Activated CD8-positive, alpha-beta memory T cell treated with anti-CD3 and anti-CD28 coated beads, Interleukin-2, amount 50 U/mL, for 1 hour (primary cell): Measurements from ENCODE around the gene NR2F1-AS1.
"Not testable (repeated sequence)": the region's sequence is repeated elsewhere in the genome, so short reads cannot be mapped to it uniquely, and the experiment has no call there.

Experiments
- DNase-seq: peaks from one replicate; pipeline ENCODE4 v3.0.0-alpha.2; 2020; ENCODE audit errors: extremely low read depth

Gene NR2F1-AS1

DNA sequence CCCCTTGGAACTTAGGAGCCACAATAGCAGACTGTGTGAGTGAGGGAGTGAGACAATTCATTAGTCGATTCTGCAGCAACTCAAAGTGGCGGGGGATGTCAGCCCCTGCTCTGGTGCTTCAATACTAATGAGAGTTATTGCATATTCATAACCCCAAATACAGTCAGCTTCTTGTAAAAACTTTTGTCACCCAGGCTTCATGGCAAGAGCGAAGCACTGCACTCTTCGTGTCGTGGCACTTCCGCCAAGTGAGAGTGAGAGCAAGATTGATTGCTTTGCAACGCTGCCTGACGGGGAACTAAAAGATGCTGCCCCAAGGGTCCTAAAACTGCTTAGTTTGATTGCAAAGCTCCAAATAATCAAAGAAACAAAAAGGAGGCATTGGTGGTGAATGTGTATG is 150.9 kb downstream of the NR2F1-AS1 start:
- DNase-seq = no peak

DNA sequence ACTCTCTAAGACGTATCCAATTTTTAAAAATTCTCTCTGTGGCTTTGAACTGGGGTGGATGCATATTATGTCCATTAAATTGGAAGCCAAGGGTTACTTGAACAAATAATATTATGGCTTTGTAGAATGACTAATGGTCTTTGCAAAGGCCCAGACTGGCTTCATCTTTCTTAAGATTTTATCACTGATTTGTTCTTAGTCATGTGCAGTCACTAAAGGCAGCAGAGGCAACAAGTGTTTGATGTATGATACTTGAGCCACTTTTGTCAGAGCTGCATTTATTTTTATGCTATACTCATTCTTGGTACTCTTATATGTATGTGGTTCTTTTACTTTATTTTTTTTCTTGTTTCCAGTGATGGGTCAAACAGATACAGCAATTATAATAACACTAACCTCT is 152.2 kb downstream of the NR2F1-AS1 start:
- DNase-seq = no peak

DNA sequence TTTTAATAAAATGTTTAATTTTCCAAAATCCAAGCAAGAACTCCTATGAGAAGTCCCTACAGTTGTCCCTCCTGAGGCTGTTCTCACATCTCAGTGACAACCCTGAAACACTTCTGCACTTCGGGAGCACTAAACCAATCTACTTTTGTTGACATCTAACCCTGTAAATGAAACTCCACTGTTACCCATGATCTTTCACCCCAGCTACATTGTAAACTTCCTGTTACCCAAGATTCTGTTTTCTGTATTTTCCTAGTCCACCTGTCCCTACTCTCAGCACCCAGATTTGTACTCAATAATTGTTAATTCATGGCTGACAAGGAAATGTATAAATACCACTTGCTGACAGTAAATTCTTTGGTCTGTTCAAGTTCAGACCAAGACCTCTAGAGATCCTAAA is 153.7 kb downstream of the NR2F1-AS1 start:
- DNase-seq = no peak

DNA sequence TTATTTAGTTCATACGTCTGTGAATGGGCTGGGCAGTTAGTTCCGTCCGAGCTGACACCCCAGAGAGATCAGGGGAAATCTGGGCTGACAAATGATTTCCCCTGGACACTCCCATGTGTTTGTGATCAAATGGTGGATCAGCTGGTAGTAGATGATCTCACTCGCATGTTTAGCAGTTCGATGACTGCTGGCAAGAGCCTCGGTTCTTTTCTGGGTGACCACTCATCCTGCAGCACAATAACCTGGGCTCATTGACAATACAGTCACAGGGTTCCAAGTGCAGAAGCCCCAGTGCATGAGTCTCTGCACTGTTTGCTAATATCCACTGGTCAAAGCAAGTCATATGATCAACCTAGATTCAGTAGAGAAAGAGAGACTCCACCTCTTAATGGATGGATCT is 155.9 kb downstream of the NR2F1-AS1 start:
- no peak for DNase-seq

DNA sequence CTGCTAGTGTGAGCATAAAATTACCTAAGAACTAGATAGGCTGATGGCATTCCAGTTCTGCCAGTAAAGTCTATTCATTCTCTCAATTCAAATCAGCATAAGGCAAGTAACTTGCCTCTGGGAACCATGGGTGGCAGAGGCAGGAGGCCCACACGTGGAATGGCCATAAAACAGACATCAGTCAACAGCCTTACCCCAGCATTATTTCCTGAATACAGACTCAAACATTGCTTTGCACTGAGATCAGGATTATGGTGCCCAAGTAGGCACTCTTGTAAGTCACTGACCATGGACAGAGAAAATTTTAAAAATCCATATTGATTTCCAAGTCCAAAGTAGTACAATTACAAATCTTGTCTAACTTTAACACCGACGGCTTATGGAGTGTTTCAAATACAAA is 157.7 kb downstream of the NR2F1-AS1 start:
- DNase-seq = no peak

DNA sequence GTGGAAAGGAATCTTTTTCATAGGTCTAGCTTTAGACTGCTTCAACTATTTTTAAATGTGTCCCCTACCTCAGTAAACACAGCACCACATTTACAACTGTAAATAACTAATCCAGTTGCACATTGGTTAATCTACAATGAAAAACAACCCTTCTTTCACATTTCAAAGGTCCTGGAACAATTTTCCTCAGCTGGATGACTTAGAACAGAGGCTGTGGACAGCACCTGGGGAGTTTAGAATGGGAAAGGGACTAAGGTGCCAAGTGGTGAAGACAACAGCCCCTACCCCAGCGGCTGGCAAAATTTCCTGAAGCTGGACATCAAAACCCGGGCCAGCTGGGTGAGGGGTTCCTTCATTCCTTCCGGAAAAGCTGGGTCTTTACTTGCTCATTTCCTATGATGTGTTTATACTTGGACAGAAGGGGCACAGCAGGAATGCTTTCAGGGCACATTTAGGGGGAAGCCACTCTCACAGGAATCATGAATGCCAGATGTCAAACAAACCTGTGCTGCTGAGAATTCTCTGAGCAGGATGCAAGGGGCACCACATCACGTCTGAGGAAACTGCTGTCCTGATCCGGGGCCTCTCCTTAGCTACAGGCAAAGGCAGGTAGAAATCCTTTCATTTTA is 158.3 kb downstream of the NR2F1-AS1 start:
- no peak for DNase-seq

DNA sequence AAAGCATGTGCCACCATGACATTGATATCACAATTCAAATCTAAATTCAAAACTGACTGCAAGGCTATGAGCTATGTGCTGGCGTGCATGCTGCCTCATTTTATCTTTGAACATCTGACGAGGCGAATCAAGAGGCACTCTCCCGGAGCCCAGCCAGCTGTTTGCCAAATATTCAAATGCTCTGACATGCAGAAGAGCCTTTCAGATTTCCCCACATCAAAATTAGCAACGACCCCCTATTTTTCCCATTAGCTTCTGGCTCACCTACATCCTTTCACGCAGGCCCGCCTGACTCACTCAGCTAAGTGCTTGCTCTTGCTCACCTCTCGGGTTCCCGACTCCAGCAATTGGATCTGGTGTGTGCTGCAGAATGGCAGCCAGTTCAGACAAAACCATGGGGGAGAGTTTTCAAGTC is 159.0 kb downstream of the NR2F1-AS1 start:
- no peak for DNase-seq

DNA sequence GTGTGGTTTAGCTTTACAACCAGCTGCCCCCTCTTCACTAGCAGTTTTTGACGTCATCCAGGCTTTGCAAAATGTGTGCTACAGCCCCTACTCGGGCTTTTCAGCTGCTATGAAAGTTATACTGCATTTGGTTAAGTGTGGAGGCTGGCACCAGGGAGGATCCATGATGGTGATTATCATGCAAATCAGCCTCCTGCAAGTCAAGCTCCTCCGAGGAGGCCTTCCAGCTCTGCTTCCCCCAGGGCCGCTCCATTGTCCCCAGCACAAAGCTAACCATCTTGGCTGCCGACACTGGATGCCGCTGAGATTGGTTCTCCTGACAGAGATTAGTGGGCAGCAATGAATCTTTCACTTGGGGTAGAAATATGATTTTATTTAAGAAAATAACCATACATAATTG is 159.6 kb downstream of the NR2F1-AS1 start:
- no peak for DNase-seq

DNA sequence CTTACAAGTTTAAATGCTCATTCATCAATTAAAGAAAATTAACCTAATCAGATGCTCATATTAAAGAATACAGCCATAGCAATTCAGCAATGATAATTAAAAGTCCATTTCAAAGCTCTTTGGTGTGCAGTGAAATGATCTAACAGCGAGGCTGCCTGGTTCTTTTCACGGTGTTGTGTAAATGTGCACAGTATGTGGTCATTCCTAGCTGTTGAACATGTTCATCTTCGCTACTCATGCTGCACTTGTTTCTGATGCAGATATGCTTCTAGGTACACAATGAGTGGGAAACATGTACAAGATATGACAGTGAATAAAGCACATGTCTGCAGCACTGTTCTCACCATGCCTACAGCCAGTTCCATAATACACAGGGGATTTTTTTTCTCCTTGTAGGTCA is 163.5 kb downstream of the NR2F1-AS1 start:
- no peak for DNase-seq

DNA sequence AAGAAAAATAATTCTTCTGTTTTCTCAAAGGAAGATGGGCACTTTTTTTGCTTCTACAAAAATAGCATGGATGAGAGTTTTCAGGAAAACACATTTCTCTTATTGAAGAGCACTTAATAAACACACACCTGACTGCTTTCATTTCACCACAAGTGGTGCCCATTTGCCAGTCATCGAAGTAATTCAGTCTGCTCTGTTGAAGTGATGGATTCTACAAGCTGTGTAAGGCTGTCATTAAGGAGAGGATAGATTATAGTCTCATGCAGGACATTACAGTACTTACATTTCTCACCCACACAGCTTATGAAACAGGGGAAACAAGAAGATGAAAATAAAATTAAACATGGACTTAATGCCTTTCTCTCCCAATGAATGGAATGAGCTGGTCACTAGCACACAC is 165.2 kb downstream of the NR2F1-AS1 start:
- DNase-seq = no peak

DNA sequence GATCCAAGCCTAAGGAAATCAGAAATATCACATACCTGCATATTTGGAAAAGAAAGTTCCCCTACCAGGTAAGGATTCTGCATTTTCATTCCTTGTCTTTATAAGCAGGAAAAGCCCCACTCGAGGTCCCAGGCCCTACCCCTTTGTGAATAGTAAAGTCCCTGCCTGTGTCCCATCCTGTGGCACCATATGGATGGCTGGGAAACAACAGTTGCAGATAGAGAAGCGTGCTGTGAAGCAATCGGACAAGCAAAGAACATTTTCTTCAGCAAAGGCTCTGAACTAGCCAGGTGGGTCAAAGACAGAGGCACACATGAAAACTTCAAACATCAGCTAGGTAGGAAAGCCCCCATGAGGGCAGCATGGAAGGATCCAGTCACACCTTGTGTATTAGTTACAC is 169.3 kb downstream of the NR2F1-AS1 start:
- DNase-seq = no peak

DNA sequence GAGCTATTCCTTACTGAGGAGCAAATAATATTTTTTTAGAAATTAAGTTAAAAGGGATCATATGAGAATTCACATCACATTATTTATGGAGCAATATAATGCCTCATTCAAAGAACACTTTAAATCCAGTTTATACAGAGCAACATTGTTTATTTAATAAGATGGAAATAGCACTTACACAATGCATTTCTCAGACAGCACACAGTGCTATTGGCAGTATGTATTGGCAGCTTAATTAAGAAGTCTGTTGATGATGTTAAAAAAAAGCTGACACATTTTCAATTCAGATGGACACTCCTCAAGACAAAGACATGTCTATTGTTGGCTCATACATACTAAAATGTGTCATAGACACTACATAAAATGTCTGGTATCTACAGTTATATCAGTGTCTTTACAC is 171.3 kb downstream of the NR2F1-AS1 start:
- no peak for DNase-seq

DNA sequence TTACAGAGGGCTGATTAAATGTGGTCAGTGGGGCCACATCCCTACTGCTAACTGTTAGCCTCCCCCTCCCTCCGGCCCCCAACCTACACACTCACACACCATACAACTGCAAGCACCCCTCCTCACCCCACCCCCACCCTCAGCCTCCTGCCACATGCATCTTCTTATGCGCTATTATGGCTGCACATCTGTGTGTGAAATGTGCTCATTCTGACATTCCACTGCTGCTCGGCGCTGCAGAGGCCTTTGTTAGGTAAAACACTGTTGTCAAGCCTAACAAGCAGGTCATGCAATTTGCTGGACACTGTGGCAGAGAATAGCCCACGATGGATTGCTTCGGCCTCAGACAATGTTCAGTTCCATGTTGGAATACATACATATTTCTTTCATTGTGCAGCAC is 173.6 kb downstream of the NR2F1-AS1 start:
- no peak for DNase-seq

DNA sequence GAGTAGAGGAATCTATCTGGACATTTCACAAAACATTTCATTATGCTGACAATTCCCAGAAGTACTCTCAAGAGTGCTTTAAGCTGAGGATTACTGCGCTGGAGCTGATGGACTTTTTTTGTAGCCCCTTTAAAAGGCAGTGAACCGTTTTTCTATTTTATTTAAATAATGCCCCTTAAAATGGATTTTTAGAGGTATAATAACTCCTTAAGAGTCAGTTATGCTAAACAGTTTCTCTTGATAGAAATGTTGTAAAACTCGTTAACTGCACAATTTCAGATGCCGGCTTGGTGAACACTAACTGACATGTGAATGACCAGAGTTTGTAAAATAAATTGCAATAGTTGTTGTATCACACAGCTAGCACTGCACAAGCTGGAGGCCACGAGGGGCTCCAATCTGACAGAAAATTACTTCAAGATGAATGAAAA is 174.0 kb downstream of the NR2F1-AS1 start:
- DNase-seq = no peak

DNA sequence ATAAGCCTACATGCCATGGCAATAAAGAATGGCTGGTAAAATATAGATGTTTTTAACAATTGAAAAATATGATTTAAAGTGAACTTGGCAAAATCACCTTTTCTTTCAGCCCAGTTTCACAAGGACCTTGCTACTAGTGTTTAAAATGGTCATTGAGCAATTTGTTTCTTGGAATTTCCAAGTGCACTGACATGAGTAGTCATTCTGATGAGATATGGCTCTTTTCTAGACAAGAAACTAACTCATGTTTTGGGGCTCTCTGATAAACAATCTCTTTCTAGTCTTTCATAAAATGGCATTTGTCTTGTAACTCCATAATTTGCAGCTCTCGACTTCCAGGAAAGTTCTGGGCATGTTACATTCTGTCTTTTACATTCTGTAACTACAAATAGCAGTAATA is 176.8 kb downstream of the NR2F1-AS1 start:
- DNase-seq = no peak

DNA sequence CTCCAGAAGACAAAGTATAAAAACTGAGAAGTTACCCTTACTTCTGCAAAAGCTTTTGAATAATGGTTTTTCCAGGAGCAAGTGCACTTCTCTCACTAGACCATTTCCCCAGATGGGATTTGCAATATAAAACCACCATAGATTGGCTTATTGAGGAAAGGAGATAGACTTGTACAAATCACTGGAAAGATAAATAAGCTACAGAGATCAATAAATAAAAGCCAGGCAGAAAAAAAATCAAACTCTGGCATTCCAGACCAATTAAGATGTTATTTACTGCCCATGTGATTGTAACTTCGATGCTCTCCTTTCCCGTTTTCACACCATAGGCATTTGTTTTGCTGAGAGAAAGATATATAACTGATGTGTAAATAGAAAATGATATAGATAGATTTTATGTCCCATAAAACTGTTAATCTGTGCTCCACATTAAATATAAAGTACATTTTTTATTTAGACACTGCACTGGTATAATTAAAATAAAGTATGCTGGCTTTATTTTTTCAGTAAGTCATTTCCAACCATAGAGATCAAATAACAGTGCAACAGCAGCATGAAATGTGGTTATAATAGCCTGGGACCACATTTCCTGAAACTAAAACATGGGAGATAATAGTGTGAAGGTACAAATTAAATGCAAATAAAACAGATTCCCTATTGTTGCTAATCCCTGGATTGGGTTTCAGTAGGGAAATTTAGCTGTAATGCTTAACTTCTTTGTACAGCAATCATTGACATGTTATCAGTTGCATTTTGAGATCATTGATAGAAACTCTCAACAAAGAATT is 177.7 kb downstream of the NR2F1-AS1 start:
- no peak for DNase-seq

DNA sequence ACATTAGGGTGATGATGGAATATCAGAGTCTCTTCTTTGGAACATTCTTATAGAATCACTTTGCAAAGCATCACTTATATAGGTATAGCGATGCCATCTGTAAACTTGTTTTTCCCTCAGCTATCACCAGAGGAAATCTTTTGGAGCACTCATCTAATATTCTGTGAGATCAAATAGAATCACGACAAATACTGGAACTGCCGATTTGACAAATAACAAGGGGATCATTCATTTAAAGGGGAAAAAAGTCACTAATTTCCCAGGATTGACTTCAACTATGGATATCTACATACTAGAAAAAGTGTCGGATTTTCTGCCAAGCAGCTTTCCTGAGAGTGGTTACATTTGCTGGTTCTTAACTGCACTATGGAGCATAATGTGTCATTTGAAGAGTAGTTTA is 178.6 kb downstream of the NR2F1-AS1 start:
- no peak for DNase-seq

DNA sequence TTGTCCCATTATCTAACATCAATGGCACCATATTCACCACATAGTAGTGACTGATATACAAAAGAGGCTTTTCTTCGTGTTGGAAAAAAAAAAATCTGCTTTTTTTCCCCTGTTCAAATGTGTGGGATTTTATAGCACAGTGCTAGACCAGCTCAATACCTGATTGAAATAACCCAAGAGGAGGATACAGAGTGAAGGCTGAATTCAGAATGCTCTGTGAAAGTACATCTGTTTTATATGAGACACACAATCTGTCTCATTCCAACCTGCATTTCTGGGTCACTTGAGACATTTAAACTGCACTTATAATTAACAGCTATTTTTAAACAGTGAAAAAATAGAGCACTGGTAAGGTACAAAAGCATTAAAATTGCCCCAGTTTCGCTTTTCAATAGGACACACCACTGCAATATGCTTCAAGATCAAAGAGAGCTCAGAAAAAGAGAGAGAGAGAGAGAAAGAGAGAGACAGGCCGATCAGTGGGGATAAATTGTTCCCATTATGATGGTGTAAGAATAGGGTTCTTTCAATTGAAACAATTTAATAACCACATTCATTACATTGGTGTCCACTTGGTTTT is 179.3 kb downstream of the NR2F1-AS1 start:
- DNase-seq = no peak

DNA sequence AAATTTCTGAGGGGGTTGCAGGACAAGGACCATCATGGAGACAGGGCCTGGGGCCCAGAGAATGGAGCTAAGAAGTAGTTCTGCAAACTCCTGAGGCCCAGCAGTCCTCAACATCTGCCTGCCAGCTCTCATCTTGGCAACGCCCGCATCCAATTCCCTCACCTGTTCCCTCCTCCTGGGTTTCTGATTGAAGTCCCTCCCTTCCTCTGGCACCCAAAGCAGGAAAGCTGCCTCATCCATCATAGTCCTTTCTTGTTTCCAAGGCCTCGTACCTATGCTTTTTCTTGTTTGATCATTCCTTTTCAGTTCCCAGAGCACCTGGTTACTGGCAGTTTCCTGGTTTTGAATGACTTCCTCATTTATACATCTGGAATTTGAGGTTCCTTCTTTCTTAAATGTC is 181.3 kb downstream of the NR2F1-AS1 start:
- no peak for DNase-seq

DNA sequence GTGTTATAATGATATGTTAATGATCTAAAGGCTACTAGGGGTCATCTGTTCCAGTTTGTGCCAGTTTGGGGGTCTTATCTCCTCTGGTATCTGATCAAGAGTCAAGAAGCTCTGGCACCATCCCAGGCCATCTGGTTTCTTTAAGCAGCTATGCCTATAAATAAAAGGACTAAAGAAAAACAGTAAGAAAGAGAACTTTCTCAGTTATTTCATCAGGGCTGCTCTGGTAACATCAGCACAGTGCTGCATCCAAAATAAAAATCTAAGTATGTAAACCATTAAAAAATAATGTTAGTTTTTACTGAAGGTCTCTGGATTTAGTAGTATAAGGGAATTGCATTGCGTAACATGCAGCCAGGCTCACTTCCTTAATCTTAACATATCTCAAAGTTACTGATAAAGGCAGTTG is 185.0 kb downstream of the NR2F1-AS1 start:
- no peak for DNase-seq

DNA sequence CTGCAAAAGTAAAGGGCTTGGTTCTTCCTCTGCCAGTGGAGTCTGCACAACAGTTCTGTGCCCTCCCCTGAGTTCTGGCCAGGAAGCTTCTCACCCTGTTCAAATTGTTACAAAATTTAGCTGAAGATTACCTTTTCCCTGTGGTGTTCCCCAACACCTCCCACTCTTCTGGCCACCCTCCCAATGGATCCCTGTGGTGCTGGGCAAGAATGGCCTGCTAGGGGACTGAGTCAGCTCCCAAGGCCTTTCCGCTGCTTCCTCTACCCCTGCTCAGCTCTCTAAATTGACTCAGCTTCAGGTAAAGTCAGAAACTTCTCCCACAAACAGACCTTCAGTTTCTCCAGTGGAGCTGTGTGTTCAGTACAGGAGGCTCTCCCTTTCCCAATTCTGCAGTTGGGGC is 186.0 kb downstream of the NR2F1-AS1 start:
- DNase-seq = no peak

DNA sequence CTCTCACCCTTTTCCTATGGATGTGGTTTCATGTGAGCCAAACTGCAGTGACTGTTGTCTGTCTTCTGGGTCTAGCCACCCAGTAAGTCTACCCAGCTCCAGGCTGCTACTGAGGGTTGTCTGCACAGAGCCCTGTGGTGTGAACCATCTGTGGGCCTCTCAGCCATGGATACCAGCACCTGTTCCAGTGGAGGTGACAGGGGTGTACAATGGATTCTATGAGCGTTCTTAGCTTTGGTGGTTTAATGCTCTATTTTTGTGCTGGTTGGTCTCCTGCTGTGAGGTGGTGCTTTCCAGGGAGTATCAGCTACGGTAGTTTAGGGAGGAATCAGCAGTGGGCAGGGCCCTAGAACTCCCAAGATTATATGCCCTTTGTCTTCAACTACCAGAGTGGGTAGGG is 186.7 kb downstream of the NR2F1-AS1 start:
- no peak for DNase-seq

DNA sequence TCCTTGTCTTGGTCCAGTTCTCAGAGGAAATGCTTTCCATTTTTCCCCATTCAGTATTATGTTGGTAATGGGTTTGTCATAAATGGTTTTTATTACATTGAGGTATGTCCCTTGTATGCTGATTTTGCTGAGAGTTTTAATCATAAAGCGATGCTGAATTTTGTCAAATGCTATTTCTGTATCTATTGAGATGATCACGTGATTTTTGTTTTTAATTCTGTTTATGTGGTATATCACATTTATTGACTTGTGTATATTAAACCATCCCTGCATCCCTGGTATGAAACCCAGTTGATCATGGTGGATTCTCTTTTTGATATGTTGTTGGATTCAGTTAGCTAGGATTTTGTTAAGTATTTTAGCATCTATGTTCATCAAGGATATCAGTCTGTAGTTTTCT is 189.8 kb downstream of the NR2F1-AS1 start:
- DNase-seq = not testable (repeated sequence)
